ENCODE data around the gene GBX1.

The GBX1 gene

GRCh38 chr7:151193203-151193978 lies 25.9 kb upstream of the GBX1 start:
- no peak for DNase-seq

- DNase-seq, result no peak
Measured at GRCh38 chr7:151192002-151192539, 24.6 kb upstream of the GBX1 start.

DNA sequence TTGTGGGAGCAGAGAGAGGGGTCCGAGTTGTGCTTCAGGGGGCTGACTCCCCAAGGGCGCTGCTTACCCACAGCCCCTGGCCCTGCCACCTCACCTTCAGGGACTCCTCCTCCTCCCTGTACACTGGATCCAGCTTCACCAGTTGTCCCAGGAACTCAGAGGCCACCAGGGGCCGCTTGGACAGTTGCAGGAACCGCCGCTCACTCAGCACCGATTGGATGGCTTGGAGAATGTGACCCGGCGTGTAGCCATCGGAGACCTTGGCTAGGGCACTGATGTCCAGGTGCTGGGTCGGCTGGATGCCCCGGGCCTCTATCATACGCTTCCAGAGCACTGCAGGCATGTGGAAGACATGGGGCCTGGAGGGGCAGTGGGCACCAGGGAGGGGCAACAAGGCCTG lies 24.1 kb upstream of the GBX1 start:
- DNase-seq, result no peak

DNA sequence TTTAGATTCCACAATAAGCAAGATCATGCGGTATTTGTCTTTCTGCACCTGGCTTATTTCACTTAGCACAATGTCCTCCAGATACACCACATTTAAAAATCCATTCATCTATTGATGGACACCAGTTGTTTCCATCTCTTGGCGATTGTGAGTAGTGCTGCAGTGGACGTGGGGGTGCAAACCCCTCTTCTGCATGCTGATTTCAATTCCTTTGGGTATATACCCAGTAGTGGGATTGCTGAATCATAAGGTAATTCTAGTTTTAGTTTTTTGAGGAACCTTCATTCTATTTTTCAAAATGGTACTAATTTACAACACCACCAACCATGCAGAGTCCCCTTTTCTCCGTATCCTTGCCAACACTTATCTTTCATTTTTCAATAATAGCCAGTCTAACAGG lies 21.5 kb upstream of the GBX1 start:
- no peak for DNase-seq

- no peak for DNase-seq
Measured at GRCh38 chr7:151188252-151188542, 20.7 kb upstream of the GBX1 start.

DNA sequence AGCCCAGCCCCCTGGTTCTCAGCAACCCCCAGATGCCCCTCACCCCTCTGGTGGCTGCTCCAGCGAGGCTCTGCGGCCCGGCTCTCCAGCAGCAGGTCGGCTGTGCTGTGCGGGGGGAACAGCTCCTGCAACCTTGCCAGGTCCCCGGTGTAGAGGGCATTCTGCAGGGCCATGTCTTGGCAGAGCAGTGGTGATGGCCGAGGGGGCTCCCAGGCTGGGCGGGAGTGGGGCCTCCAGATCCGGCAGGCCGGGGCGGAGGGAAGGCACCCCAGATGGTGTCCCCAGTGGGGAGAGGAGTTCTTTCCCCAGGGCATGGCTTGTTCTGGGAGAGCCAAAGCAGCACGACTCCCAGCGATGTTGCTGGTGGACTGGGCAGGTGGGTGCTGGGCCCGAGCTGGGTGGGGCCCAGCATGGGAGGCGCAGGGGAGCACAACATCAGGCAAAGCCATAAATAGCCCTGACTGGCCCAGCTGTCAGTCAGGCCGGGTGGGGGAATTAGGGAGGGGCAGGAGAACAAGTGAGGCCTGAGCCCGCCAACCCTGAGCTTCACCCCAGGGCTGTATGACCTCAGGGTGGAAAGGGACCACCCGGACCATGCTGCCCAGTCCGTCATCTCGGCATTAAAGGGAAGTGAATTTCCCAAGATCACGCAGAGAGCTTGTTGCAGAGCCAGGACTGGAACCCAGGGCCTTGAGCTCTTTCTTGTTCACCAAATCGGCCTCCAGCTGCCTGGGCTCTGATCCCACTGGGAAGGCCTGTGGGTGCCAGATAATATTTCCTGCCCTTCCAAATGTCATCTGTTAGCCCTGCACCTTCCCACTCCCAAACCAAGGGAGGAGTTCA lies 20.1 kb upstream of the GBX1 start:
- no peak for DNase-seq

GRCh38 chr7:151186640-151187408 lies 19.3 kb upstream of the GBX1 start, which contains the start of gene ASB10:
Gene ASB10, minus strand, starts transcription at chr7:151187250. Its CDS starts 120 bp downstream, at chr7:151187130.
- no peak for DNase-seq

- no peak for DNase-seq
Measured at GRCh38 chr7:151185762-151186639, 18.5 kb upstream of the GBX1 start.

- no peak for DNase-seq
Measured at GRCh38 chr7:151181011-151181431, 13.5 kb upstream of the GBX1 start.

GRCh38 chr7:151179946-151180345 lies 12.5 kb upstream of the GBX1 start:
- DNase-seq, result no peak

- DNase-seq, result no peak
Measured at GRCh38 chr7:151179287-151179860, 11.9 kb upstream of the GBX1 start.

DNA sequence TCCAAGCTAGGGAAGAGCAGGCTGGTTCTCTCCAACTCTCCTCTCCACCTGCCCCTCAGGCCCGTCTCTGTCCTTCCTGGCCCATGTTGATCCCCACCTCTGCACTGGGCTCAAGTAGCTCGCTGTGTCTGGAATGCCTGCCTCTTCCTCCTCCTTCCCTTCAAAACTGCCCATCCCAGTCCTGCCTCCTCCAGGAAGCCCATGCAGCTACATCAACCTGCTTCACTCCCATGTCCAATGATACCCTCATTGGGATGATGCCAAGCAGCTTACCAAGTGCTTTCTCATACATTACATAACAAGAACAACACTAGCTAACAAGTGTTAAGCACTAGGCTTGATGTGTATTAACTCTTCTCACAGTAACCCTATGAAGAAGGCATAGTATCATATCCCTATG lies 11.3 kb upstream of the GBX1 start:
- no peak for DNase-seq

DNA sequence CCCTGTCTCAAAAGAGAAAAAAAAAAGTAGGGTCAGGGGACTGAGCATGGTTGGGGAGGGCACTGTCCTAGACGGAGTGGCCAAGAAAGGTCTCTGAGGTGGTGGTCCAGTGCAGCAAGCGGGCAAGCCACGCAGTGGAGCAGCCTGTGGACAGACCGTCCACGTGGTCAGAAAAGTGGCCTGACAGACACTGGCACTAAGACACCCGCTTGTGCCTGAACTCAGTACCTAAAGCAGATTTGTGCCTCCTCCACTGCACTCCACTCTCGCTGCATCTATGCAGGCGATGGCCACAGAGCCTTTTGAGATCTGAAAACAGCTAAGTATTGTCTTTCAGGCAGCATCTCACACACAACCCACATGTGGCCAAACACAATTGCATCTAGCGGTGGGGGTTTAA lies 10.7 kb upstream of the GBX1 start:
- DNase-seq, result no peak

DNA sequence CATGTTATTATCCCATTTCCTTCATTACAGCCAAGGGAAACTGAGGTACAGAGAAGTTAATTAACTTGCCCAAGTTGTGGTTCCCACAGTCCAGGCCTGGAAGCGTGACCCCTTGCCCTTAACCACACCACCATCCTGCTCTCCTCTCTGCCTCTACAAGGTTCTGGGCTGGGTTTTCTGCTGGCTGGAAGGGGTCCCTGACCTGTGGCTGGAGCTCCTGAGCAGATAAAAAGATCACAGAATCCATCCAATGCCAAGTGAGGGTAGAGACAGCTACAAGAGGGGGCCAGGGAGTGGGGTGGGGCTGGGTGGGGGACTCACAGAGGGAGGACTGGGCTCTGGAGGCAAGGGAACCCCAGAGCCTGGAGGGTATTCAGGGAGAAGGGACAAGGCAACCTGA lies 9.8 kb upstream of the GBX1 start:
- DNase-seq, result no peak

DNA sequence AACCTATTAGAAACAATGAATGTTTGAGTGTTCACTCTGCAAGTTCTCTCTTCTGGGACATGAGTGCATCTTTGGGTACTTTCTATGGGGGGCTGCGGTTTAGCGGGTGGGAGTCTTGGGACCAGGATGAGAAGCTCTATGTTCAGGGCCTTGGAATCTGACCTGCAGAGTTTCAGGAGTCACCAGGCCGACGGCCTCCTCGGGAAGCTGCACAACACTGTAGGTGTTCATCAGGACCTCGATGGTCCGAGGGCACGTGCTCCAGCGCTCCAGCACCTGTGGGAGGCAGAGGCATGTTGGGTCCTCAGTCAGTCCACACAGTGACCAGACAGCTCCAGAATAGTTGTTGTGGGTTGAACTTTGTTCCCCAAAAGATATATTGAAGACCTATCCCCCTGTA lies 8.9 kb upstream of the GBX1 start:
- DNase-seq, result no peak

GRCh38 chr7:151175793-151176311 lies 8.4 kb upstream of the GBX1 start:
- DNase-seq, result no peak

DNA sequence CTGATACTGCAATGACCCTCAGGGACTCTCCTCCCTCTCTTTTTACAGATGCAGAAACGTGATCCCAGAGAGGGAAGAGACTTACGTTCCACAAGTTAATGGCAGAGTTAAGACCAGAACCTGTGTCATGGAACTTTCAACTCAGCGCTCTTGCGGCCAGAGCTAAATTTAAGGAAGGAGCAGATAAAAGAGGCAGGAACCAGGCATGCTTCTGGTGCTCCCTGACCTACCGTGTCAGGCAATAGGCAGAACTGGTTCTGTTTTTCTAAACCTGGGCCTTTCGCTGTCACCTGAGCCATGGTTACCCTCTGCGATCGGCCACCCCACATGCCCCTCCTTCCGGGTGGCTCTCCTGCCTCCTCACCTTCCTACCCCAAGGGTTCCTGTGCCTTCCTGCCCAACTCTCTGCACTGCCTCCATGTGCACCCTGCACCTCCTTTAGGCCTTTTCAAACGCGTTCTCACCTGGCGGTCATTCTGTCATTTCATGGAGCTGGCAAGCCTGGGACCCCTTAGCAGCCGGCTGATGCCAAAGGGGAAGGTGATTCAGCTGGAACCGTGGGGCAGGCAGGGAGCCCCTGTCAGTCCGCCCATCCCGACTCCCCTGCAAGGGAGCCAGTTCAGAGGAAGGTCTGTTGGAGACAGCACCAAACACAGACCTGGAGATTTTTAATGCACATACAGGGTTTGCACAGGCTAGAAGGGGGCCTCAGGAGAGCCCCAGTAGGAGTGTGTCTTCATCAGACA lies 7.7 kb upstream of the GBX1 start:
- no peak for DNase-seq

DNA sequence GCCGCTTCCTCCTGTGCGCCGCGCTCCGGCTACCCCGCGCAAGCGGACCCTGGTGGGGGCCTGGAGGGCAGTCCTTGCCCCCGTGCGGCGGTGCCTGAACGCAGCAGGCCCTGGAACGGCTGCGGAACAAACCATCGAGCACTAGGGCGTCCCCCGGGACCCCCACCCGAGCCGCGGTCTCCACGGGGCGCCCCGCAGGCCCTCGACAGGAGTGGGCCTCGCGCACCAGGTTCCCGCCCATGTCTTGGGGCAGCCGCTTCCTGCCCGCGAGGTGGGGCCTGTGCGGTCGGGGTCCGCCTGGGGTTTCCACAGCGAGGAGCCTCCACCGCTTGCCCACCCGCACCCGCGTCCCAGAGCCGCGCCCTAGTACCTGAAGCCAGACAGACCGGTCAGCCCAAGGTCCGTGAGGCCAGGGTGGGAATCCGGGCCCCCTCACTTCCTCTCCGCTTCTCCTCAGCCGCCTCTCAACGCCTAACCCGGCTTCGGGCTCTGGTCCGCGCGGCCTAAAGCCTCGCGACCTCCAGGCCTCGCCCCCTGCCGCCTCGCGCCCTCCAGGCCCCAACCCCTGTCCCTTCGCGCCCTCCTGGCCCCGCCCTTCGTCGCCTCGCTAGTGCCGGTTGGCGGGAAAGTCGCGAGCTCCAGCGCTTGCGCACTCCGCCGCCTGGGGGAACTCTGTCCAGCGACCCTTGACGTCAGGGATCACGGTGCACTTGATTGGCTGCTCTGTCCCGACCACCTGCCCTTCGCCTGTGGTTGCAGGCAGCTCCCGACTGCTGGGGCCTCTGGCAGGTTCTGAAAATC lies 7.0 kb upstream of the GBX1 start:
- no peak for DNase-seq

DNA sequence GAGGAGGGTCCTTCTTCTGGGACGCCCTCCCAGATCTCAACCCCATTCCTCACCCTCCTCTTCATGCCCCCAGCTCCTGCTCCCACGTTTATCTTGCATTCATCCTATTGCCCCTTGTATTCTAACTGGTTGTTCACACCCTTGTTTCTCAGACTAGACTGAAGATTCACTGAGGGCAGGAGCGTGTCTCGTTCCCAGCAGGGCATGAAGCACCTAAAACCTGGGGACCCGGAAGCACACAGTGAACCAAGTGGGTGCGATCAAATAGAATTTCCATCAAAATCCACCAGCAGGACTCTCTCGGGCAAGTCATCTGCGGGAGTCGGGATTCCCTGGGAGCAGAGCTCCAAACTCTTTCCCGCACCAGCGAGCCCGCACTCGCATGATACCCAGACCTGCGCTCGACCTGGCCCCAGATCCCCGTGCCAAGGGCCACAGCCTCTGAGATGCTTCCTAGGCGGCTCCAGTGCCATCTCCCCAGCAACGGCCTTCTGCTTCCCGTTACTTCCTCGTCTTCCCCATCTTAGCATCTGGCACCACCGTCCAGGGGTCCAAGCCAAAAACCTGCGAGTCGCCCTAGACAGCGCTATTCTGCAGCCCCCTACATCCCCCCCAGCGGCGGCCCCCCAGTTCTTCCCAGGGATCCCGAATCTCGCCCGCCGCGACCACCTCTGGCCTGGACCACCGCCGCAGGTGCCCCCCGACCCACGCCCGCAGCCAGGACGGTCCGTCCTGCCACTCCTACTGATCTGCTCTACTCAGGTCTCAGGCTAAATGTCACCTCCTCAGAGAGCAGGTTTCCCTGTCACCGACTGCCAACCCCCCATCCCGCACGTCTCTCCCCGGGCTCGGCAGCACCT lies 6.1 kb upstream of the GBX1 start:
- DNase-seq, result no peak
